ENCODE measurements around the gene SGMS1.
"Not testable (repeated sequence)": the region's sequence is repeated elsewhere in the genome, so short reads cannot be mapped to it uniquely, and the experiment has no call there.

Gene SGMS1

GRCh38 chr10:50375051-50375452 is 248.7 kb downstream of the SGMS1 start:
- Histone ChIP-seq H4K20me1 (ENCODE audit: insufficient read depth, low read length) (no peaks in the 10 kb centered on the region), H3K79me2 (ENCODE audit: low read length) (no peaks in the 10 kb centered on the region), H3K36me3 (replicated peaks; ENCODE audit: low read depth, low read length) (no peaks in the 10 kb centered on the region), H3K9ac (ENCODE audit: low read length) (no peak overlapping the region), H3K27me3 (ENCODE audit: low read depth, low read length) (no peaks in the 10 kb centered on the region), H2AFZ (ENCODE audit: low read depth, low read length) (no peak overlapping the region), H3K9me3 (ENCODE audit: insufficient read depth, low read length) (no peaks in the 10 kb centered on the region), H3K4me3 (ENCODE audit: low read length) (no peak overlapping the region), H3K4me1 (ENCODE audit: low read length) (no peaks in the 10 kb centered on the region), H3K27ac (ENCODE audit: low read length) (no peak overlapping the region), H3K4me2 (ENCODE audit: low read length) (no peak overlapping the region)
- TF ChIP-seq CTCF (IDR thresholded peaks at IDR 0.05; ENCODE audit: low read depth, low read length) (no peak), EZH2phosphoT487 (IDR thresholded peaks at IDR 0.05; ENCODE audit: low read depth) (no peak)

GRCh38 chr10:50373821-50374501 is 249.8 kb downstream of the SGMS1 start:
- Histone ChIP-seq H3K36me3 (replicated peaks; ENCODE audit: low read depth, low read length) (no peaks in the 10 kb centered on the region), H3K9me3 (ENCODE audit: insufficient read depth, low read length) (no peaks in the 10 kb centered on the region), H3K4me2 (ENCODE audit: low read length) (no peak overlapping the region), H3K4me3 (ENCODE audit: low read length) (no peak overlapping the region), H3K27ac (ENCODE audit: low read length) (no peak overlapping the region), H3K79me2 (ENCODE audit: low read length) (no peaks in the 10 kb centered on the region), H3K9ac (ENCODE audit: low read length) (no peak overlapping the region), H3K27me3 (ENCODE audit: low read depth, low read length) (no peaks in the 10 kb centered on the region), H2AFZ (ENCODE audit: low read depth, low read length) (no peak overlapping the region), H3K4me1 (ENCODE audit: low read length) (no peaks in the 10 kb centered on the region), H4K20me1 (ENCODE audit: insufficient read depth, low read length) (no peaks in the 10 kb centered on the region)
- TF ChIP-seq EZH2phosphoT487 (IDR thresholded peaks at IDR 0.05; ENCODE audit: low read depth) (no peak), CTCF (IDR thresholded peaks at IDR 0.05; ENCODE audit: low read depth, low read length) (no peak)

- Histone ChIP-seq H3K4me3 (ENCODE audit: low read length) (no peak overlapping the region), H3K4me2 (ENCODE audit: low read length) (no peak overlapping the region), H3K27me3 (ENCODE audit: low read depth, low read length) (no peaks in the 10 kb centered on the region), H3K4me1 (ENCODE audit: low read length) (no peaks in the 10 kb centered on the region), H3K36me3 (replicated peaks; ENCODE audit: low read depth, low read length) (no peaks in the 10 kb centered on the region), H3K9me3 (ENCODE audit: insufficient read depth, low read length) (no peaks in the 10 kb centered on the region), H2AFZ (ENCODE audit: low read depth, low read length) (no peak overlapping the region), H3K9ac (ENCODE audit: low read length) (no peak overlapping the region), H3K79me2 (ENCODE audit: low read length) (no peaks in the 10 kb centered on the region), H4K20me1 (ENCODE audit: insufficient read depth, low read length) (no peaks in the 10 kb centered on the region), H3K27ac (ENCODE audit: low read length) (no peak overlapping the region)
- TF ChIP-seq CTCF (IDR thresholded peaks at IDR 0.05; ENCODE audit: low read depth, low read length) (no peak), EZH2phosphoT487 (IDR thresholded peaks at IDR 0.05; ENCODE audit: low read depth) (no peak)
Observed at GRCh38 chr10:50369931-50370330, 253.8 kb downstream of the SGMS1 start.

GRCh38 chr10:50367732-50368131 is 256.0 kb downstream of the SGMS1 start:
- no peak overlapping the region for H3K9ac ChIP-seq (ENCODE audit: low read length)
- H3K36me3 ChIP-seq (replicated peaks; ENCODE audit: low read depth, low read length), result no peaks in the 10 kb centered on the region
- no peaks in the 10 kb centered on the region for H4K20me1 ChIP-seq (ENCODE audit: insufficient read depth, low read length)
- TF ChIP-seq EZH2phosphoT487 (IDR thresholded peaks at IDR 0.05; ENCODE audit: low read depth) (no peak), CTCF (IDR thresholded peaks at IDR 0.05; ENCODE audit: low read depth, low read length) (peak; percentile 38; the same call in 1 of the 2 replicates)
- H3K79me2 ChIP-seq (ENCODE audit: low read length), result no peaks in the 10 kb centered on the region
- H3K27ac ChIP-seq (ENCODE audit: low read length), result no peak overlapping the region
- H2AFZ ChIP-seq (ENCODE audit: low read depth, low read length), result no peak overlapping the region
- H3K4me1 ChIP-seq (ENCODE audit: low read length), result peaks cover 5% of the 10 kb centered on the region
- H3K9me3 ChIP-seq (ENCODE audit: insufficient read depth, low read length), result 0 out of 2 replicates have a peak, but pooled peaks cover 4% of the 10 kb centered on the region
- H3K4me3 ChIP-seq (ENCODE audit: low read length), result no peak overlapping the region
- no peak overlapping the region for H3K4me2 ChIP-seq (ENCODE audit: low read length)
- H3K27me3 ChIP-seq (ENCODE audit: low read depth, low read length), result no peaks in the 10 kb centered on the region

GRCh38 chr10:50366421-50366820 is 257.3 kb downstream of the SGMS1 start:
- not testable (repeated sequence) for H3K9ac ChIP-seq (ENCODE audit: low read length); H4K20me1 ChIP-seq (ENCODE audit: insufficient read depth, low read length); H3K27me3 ChIP-seq (ENCODE audit: low read depth, low read length); H3K9me3 ChIP-seq (ENCODE audit: insufficient read depth, low read length); H3K4me2 ChIP-seq (ENCODE audit: low read length); H3K4me3 ChIP-seq (ENCODE audit: low read length); H3K27ac ChIP-seq (ENCODE audit: low read length); H2AFZ ChIP-seq (ENCODE audit: low read depth, low read length); H3K79me2 ChIP-seq (ENCODE audit: low read length); H3K36me3 ChIP-seq (replicated peaks; ENCODE audit: low read depth, low read length)
- peaks cover 13% of the 10 kb centered on the region for H3K4me1 ChIP-seq (ENCODE audit: low read length)

GRCh38 chr10:50364730-50365129 is 259.0 kb downstream of the SGMS1 start:
- not testable (repeated sequence) for H3K27me3 ChIP-seq (ENCODE audit: low read depth, low read length); H3K9ac ChIP-seq (ENCODE audit: low read length); H3K4me2 ChIP-seq (ENCODE audit: low read length); H2AFZ ChIP-seq (ENCODE audit: low read depth, low read length); H3K27ac ChIP-seq (ENCODE audit: low read length); H3K36me3 ChIP-seq (replicated peaks; ENCODE audit: low read depth, low read length); H4K20me1 ChIP-seq (ENCODE audit: insufficient read depth, low read length); H3K9me3 ChIP-seq (ENCODE audit: insufficient read depth, low read length); H3K79me2 ChIP-seq (ENCODE audit: low read length); H3K4me3 ChIP-seq (ENCODE audit: low read length)
- peaks cover 13% of the 10 kb centered on the region for H3K4me1 ChIP-seq (ENCODE audit: low read length)
